ENCODE results near the gene FOXO4. TPM values are rescaled to one million over a fixed set of nuclear protein-coding genes. Genes with fewer than 3 reads are reported as not detected.

Gene FOXO4
- total and polyA plus RNA-seq, 2 of the 13 experiments (the other 11 are each of a cell fraction or from before 2014, with no cell fraction given) = 5.1 to 5.7 TPM

GRCh38 chrX:71068044-71068918 is 27.4 kb upstream of the FOXO4 start, which contains the start of gene SNX12 (continued):
- peak; percentile 63; the same call in 1 of the 2 replicates for TF ChIP-seq ARNTL (CRISPR knock-in tag; IDR thresholded peaks at IDR 0.05)
- TF ChIP-seq, protein P1, sequence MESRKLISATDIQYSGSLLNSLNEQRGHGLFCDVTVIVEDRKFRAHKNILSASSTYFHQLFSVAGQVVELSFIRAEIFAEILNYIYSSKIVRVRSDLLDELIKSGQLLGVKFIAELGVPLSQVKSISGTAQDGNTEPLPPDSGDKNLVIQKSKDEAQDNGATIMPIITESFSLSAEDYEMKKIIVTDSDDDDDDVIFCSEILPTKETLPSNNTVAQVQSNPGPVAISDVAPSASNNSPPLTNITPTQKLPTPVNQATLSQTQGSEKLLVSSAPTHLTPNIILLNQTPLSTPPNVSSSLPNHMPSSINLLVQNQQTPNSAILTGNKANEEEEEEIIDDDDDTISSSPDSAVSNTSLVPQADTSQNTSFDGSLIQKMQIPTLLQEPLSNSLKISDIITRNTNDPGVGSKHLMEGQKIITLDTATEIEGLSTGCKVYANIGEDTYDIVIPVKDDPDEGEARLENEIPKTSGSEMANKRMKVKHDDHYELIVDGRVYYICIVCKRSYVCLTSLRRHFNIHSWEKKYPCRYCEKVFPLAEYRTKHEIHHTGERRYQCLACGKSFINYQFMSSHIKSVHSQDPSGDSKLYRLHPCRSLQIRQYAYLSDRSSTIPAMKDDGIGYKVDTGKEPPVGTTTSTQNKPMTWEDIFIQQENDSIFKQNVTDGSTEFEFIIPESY (CRISPR knock-in tag; IDR thresholded peaks at IDR 0.05) = no peak
- TF ChIP-seq, protein P2, sequence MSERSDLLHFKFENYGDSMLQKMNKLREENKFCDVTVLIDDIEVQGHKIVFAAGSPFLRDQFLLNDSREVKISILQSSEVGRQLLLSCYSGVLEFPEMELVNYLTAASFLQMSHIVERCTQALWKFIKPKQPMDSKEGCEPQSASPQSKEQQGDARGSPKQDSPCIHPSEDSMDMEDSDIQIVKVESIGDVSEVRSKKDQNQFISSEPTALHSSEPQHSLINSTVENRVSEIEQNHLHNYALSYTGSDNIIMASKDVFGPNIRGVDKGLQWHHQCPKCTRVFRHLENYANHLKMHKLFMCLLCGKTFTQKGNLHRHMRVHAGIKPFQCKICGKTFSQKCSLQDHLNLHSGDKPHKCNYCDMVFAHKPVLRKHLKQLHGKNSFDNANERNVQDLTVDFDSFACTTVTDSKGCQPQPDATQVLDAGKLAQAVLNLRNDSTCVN (CRISPR knock-in tag; IDR thresholded peaks at IDR 0.05; ENCODE audit: borderline replicate concordance) = no peak
- 0 out of 2 replicates have a peak, but pooled peaks have one; percentile 28 for TF ChIP-seq SMAD3 (CRISPR knock-in tag; IDR thresholded peaks at IDR 0.05)
- TF ChIP-seq CBX2 (IDR thresholded peaks at IDR 0.05; ENCODE audit: low read depth, low read length) = no peak
- TF ChIP-seq CBX2 (CRISPR knock-in tag; IDR thresholded peaks at IDR 0.05; ENCODE audit: low read depth) = no peak
- TF ChIP-seq, protein P3, sequence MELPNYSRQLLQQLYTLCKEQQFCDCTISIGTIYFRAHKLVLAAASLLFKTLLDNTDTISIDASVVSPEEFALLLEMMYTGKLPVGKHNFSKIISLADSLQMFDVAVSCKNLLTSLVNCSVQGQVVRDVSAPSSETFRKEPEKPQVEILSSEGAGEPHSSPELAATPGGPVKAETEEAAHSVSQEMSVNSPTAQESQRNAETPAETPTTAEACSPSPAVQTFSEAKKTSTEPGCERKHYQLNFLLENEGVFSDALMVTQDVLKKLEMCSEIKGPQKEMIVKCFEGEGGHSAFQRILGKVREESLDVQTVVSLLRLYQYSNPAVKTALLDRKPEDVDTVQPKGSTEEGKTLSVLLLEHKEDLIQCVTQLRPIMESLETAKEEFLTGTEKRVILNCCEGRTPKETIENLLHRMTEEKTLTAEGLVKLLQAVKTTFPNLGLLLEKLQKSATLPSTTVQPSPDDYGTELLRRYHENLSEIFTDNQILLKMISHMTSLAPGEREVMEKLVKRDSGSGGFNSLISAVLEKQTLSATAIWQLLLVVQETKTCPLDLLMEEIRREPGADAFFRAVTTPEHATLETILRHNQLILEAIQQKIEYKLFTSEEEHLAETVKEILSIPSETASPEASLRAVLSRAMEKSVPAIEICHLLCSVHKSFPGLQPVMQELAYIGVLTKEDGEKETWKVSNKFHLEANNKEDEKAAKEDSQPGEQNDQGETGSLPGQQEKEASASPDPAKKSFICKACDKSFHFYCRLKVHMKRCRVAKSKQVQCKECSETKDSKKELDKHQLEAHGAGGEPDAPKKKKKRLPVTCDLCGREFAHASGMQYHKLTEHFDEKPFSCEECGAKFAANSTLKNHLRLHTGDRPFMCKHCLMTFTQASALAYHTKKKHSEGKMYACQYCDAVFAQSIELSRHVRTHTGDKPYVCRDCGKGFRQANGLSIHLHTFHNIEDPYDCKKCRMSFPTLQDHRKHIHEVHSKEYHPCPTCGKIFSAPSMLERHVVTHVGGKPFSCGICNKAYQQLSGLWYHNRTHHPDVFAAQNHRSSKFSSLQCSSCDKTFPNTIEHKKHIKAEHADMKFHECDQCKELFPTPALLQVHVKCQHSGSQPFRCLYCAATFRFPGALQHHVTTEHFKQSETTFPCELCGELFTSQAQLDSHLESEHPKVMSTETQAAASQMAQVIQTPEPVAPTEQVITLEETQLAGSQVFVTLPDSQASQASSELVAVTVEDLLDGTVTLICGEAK (IDR thresholded peaks at IDR 0.05) = no peak
- TF ChIP-seq, protein P3 (CRISPR knock-in tag; IDR thresholded peaks at IDR 0.05) = no peak
- peak; percentile 20 for TF ChIP-seq SKI (IDR thresholded peaks at IDR 0.05; ENCODE audit: partially characterized antibody)
- no peak for TF ChIP-seq REXO4 (CRISPR knock-in tag; IDR thresholded peaks at IDR 0.05; ENCODE audit: borderline replicate concordance)
- no peak for TF ChIP-seq ZNF768 (CRISPR knock-in tag; IDR thresholded peaks at IDR 0.05)
- TF ChIP-seq FOXM1 (CRISPR knock-in tag; IDR thresholded peaks at IDR 0.05) = no peak
- no peak for TF ChIP-seq ATF7 (IDR thresholded peaks at IDR 0.05)
- TF ChIP-seq ATF7 (CRISPR knock-in tag; IDR thresholded peaks at IDR 0.05) = no peak
- peak; percentile 48; the same call in 1 of the 2 replicates for TF ChIP-seq MYC (CRISPR knock-in tag; IDR thresholded peaks at IDR 0.05; ENCODE audit: borderline replicate concordance)
- TF ChIP-seq SP4 (CRISPR knock-in tag; IDR thresholded peaks at IDR 0.05) = 0 out of 2 replicates have a peak, but pooled peaks have one; percentile 56
- TF ChIP-seq PITX1 (CRISPR knock-in tag; IDR thresholded peaks at IDR 0.05) = no peak; the same call in 1 of the 2 replicates
- TF ChIP-seq ZSCAN9 (CRISPR knock-in tag; IDR thresholded peaks at IDR 0.05; ENCODE audit: borderline replicate concordance) = no peak; the same call in 1 of the 2 replicates

All from HepG2 (cell line).